IPS-20b (cell line): ENCODE results near the gene IFNB1.

Experiments used
- H3K27ac ChIP-seq: one replicate; pipeline ENCODE4 v1.5.1; 2013; ENCODE audit warnings: low read length
- H3K27me3 ChIP-seq: 2 replicates; pipeline ENCODE4 v1.6.1; 2013; ENCODE audit warnings: mild to moderate bottlenecking, low read length, inconsistent platforms; ENCODE audit not compliant: insufficient read depth
- H3K36me3 ChIP-seq: 2 replicates; pipeline ENCODE4 v1.6.1; 2013; ENCODE audit warnings: low read depth, mild to moderate bottlenecking, inconsistent platforms, low read length, moderate library complexity; ENCODE audit not compliant: insufficient read depth
- H3K4me1 ChIP-seq: 2 replicates; pipeline ENCODE4 v1.6.1; 2013; ENCODE audit warnings: mild to moderate bottlenecking, control low read depth, inconsistent platforms, low read length, moderate library complexity; ENCODE audit not compliant: insufficient read depth
- H3K4me3 ChIP-seq: 2 replicates; pipeline ENCODE4 v1.5.1; 2013; ENCODE audit warnings: mild to moderate bottlenecking, low read length, inconsistent platforms
- H3K9ac ChIP-seq: 2 replicates; pipeline ENCODE4 v1.6.1; 2013; ENCODE audit warnings: low read depth, mild to moderate bottlenecking, inconsistent platforms, low read length, moderate library complexity
- H3K9me3 ChIP-seq: 2 replicates; pipeline ENCODE4 v1.6.1; 2013; ENCODE audit warnings: mild to moderate bottlenecking, low read depth, low read length, inconsistent platforms; ENCODE audit not compliant: insufficient read depth

IFNB1 gene

GRCh38 chr9:21077781-21078180, at the start of gene IFNB1:
IFNB1 (minus strand) TSS chr9:21077942; CDS start chr9:21077869, 73 bp downstream.
- H3K9ac ChIP-seq: no peak within 1 kb of the TSS
- no peaks in the 10 kb centered on the region for H3K9me3 ChIP-seq
- no peaks in the 10 kb centered on the region for H3K27me3 ChIP-seq
- no peaks in the 10 kb centered on the region for H3K36me3 ChIP-seq
- no peaks in the 10 kb centered on the region; the same call in 1 of the 2 replicates for H3K4me1 ChIP-seq
- H3K27ac ChIP-seq: no peak within 1 kb of the TSS
- H3K4me3 ChIP-seq: no peak within 1 kb of the TSS

GRCh38 chr9:21121595-21122251, 44.0 kb upstream of the IFNB1 start:
- no peaks in the 10 kb centered on the region for H3K4me1 ChIP-seq
- H3K27me3 ChIP-seq: no peaks in the 10 kb centered on the region
- H3K36me3 ChIP-seq: no peaks in the 10 kb centered on the region
- no peak overlapping the region for H3K9ac ChIP-seq
- no peak overlapping the region for H3K27ac ChIP-seq
- H3K4me3 ChIP-seq: no peak overlapping the region
- H3K9me3 ChIP-seq: no peaks in the 10 kb centered on the region

GRCh38 chr9:21121079-21121478, 43.3 kb upstream of the IFNB1 start:
- Histone ChIP-seq H3K36me3 (no peaks in the 10 kb centered on the region), H3K27me3 (no peaks in the 10 kb centered on the region), H3K4me1 (no peaks in the 10 kb centered on the region), H3K4me3 (no peak overlapping the region), H3K27ac (no peak overlapping the region), H3K9me3 (no peaks in the 10 kb centered on the region), H3K9ac (no peak overlapping the region)

GRCh38 chr9:21119093-21119770, 41.5 kb upstream of the IFNB1 start:
- H3K27ac ChIP-seq: no peak overlapping the region
- no peak overlapping the region for H3K4me3 ChIP-seq
- no peak overlapping the region for H3K9ac ChIP-seq

GRCh38 chr9:21114311-21114710, 36.6 kb upstream of the IFNB1 start:
- Histone ChIP-seq H3K4me3 (no peak overlapping the region), H3K9me3 (no peaks in the 10 kb centered on the region), H3K36me3 (no peaks in the 10 kb centered on the region), H3K4me1 (no peaks in the 10 kb centered on the region), H3K9ac (no peak overlapping the region), H3K27ac (no peak overlapping the region), H3K27me3 (no peaks in the 10 kb centered on the region)

More at GRCh38 chr9:21119093-21119770, 41.5 kb upstream of the IFNB1 start:
- Histone ChIP-seq H3K27me3 (no peaks in the 10 kb centered on the region), H3K4me1 (no peaks in the 10 kb centered on the region), H3K9me3 (no peaks in the 10 kb centered on the region), H3K36me3 (no peaks in the 10 kb centered on the region)

GRCh38 chr9:21110708-21111576, 33.2 kb upstream of the IFNB1 start:
- no peaks in the 10 kb centered on the region for H3K27me3 ChIP-seq
- H3K36me3 ChIP-seq: no peaks in the 10 kb centered on the region
- H3K4me1 ChIP-seq: no peaks in the 10 kb centered on the region
- no peak overlapping the region for H3K27ac ChIP-seq
- no peak overlapping the region for H3K4me3 ChIP-seq
- H3K9me3 ChIP-seq: no peaks in the 10 kb centered on the region
- H3K9ac ChIP-seq: no peak overlapping the region

- Histone ChIP-seq H3K36me3 (no peaks in the 10 kb centered on the region), H3K4me3 (no peak overlapping the region), H3K4me1 (peaks cover 6% of the 10 kb centered on the region), H3K27me3 (no peaks in the 10 kb centered on the region), H3K9ac (no peak overlapping the region), H3K27ac (no peak overlapping the region), H3K9me3 (no peaks in the 10 kb centered on the region)
Observed at GRCh38 chr9:21104787-21105186, 27.0 kb upstream of the IFNB1 start.

GRCh38 chr9:21102305-21102704, 24.6 kb upstream of the IFNB1 start:
- no peak overlapping the region for H3K4me3 ChIP-seq
- no peak overlapping the region for H3K9ac ChIP-seq
- H3K27me3 ChIP-seq: no peaks in the 10 kb centered on the region
- no peaks in the 10 kb centered on the region for H3K9me3 ChIP-seq
- H3K27ac ChIP-seq: no peak overlapping the region
- H3K36me3 ChIP-seq: no peaks in the 10 kb centered on the region
- peaks cover 6% of the 10 kb centered on the region for H3K4me1 ChIP-seq

GRCh38 chr9:21097817-21098216, 20.1 kb upstream of the IFNB1 start:
- H3K4me3 ChIP-seq: no peak overlapping the region
- H3K4me1 ChIP-seq: no peaks in the 10 kb centered on the region
- no peak overlapping the region for H3K9ac ChIP-seq
- no peak overlapping the region for H3K27ac ChIP-seq
- no peaks in the 10 kb centered on the region for H3K36me3 ChIP-seq
- H3K9me3 ChIP-seq: no peaks in the 10 kb centered on the region
- no peaks in the 10 kb centered on the region for H3K27me3 ChIP-seq

- Histone ChIP-seq H3K27me3 (no peaks in the 10 kb centered on the region), H3K36me3 (no peaks in the 10 kb centered on the region), H3K9me3 (no peaks in the 10 kb centered on the region), H3K4me3 (no peak overlapping the region), H3K27ac (no peak overlapping the region), H3K9ac (no peak overlapping the region), H3K4me1 (no peaks in the 10 kb centered on the region)
Observed at GRCh38 chr9:21096901-21097255, 19.1 kb upstream of the IFNB1 start.

GRCh38 chr9:21096172-21096900, 18.6 kb upstream of the IFNB1 start:
- Histone ChIP-seq H3K27ac (no peak overlapping the region), H3K9me3 (no peaks in the 10 kb centered on the region), H3K36me3 (no peaks in the 10 kb centered on the region), H3K9ac (no peak overlapping the region), H3K4me1 (no peaks in the 10 kb centered on the region), H3K4me3 (no peak overlapping the region), H3K27me3 (no peaks in the 10 kb centered on the region)
